Astrocyte of the cerebellum (primary cell): Measurements from ENCODE around the gene KCNJ1.

Source experiments
- DNase-seq: peaks from one replicate; pipeline ENCODE4 v3.0.0-alpha.2; 2011; ENCODE audit warnings: low read depth
- H3K4me3 ChIP-seq: 2 replicates; pipeline ENCODE4 v1.5.1; 2011; ENCODE audit warnings: mild to moderate bottlenecking, low read depth, low read length, moderate library complexity
- CTCF ChIP-seq: IDR thresholded peaks from 2 replicates; pipeline ENCODE4 v1.5.1; 2012; ENCODE audit warnings: low read length, low read depth, moderate library complexity, mild to moderate bottlenecking; ENCODE audit errors: missing control alignments
- in situ Hi-C: cut with HindIII; loops from 2 replicates; pipeline ENCODE4 v1.10.0; 2017; ENCODE audit warnings: low sequenced_read_pairs

The KCNJ1 gene

GRCh38 chr11:128840137-128840536 lies 27.0 kb downstream of the KCNJ1 start:
- in situ Hi-C loops = loop anchor here (25.0 kb wide), 1 partner anchor 553 kb away; no protein-coding TSS in a partner anchor
- DNase-seq = no peak

GRCh38 chr11:128839081-128839480 lies 28.0 kb downstream of the KCNJ1 start:
- no peak overlapping the region for H3K4me3 ChIP-seq
- in situ Hi-C loops = loop anchor here (10.0 to 25.0 kb wide), 3 partner anchors 194 to 684 kb away; no protein-coding TSS in a partner anchor
- no peak for TF ChIP-seq CTCF
- DNase-seq = no peak

More at GRCh38 chr11:128840137-128840536, 27.0 kb downstream of the KCNJ1 start:
- H3K4me3 ChIP-seq = no peak overlapping the region
- TF ChIP-seq CTCF = no peak

- H3K4me3 ChIP-seq = no peak overlapping the region
- TF ChIP-seq CTCF = no peak
- DNase-seq = no peak
- in situ Hi-C loops = loop anchor here (10.0 to 25.0 kb wide), 3 partner anchors 193 to 683 kb away; no protein-coding TSS in a partner anchor
Observed at GRCh38 chr11:128837627-128838026, 29.5 kb downstream of the KCNJ1 start.

GRCh38 chr11:128835741-128836430 lies 31.2 kb downstream of the KCNJ1 start:
- H3K4me3 ChIP-seq = no peak overlapping the region
- no peak for TF ChIP-seq CTCF
- in situ Hi-C loops = loop anchor here (10.0 to 25.0 kb wide), 3 partner anchors 191 to 681 kb away; no protein-coding TSS in a partner anchor
- no peak for DNase-seq

- in situ Hi-C loops = loop anchor here (10.0 to 25.0 kb wide), 3 partner anchors 189 to 679 kb away; no protein-coding TSS in a partner anchor
Observed at GRCh38 chr11:128834157-128834556, 32.9 kb downstream of the KCNJ1 start.

GRCh38 chr11:128832121-128832497 lies 35.0 kb downstream of the KCNJ1 start:
- no peak for TF ChIP-seq CTCF
- no peak for DNase-seq
- in situ Hi-C loops = loop anchor here (10.0 to 25.0 kb wide), 3 partner anchors 187 to 677 kb away; no protein-coding TSS in a partner anchor
- H3K4me3 ChIP-seq = no peak overlapping the region

More at GRCh38 chr11:128834157-128834556, 32.9 kb downstream of the KCNJ1 start:
- no peak for DNase-seq
- no peak for TF ChIP-seq CTCF
- no peak overlapping the region for H3K4me3 ChIP-seq
